ENCODE results near the gene GLCCI1.

The GLCCI1 gene

DNA sequence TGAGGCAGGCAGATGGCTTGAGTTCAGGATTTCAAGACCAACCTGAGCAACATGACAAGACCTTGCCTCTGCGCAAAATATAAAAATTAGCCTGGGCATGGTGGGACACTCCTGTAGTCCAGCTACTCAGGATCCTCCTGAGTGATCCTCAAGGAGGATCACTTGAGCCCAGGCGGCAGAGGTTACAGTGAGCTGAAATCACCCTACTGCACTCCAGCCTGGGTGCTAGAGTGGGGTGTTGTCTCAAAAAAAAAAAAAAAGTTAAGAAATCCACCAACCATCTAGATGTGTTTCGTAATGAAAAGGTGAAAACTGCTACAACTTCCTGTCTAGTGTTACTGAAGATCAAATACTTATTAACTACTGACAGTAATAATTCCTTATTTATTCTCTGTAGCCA, 8.1 kb downstream of the GLCCI1 start:
- no peaks in the 10 kb centered on the region for H3K27me3 ChIP-seq (ENCODE audit: insufficient read depth, low read length)
- H3K9ac ChIP-seq (ENCODE audit: low read depth, low read length): no peak overlapping the region
- H3K36me3 ChIP-seq (ENCODE audit: insufficient read depth, low read depth, low read length): no peaks in the 10 kb centered on the region
- H3K9me3 ChIP-seq (ENCODE audit: insufficient read depth, low read depth, low read length): no peaks in the 10 kb centered on the region
- no peak overlapping the region for H3K4me3 ChIP-seq (ENCODE audit: low read length)
- no peak overlapping the region for H3K27ac ChIP-seq (ENCODE audit: low read length)
- peaks cover 7% of the 10 kb centered on the region for H3K4me1 ChIP-seq (ENCODE audit: insufficient read depth, low read length)

DNA sequence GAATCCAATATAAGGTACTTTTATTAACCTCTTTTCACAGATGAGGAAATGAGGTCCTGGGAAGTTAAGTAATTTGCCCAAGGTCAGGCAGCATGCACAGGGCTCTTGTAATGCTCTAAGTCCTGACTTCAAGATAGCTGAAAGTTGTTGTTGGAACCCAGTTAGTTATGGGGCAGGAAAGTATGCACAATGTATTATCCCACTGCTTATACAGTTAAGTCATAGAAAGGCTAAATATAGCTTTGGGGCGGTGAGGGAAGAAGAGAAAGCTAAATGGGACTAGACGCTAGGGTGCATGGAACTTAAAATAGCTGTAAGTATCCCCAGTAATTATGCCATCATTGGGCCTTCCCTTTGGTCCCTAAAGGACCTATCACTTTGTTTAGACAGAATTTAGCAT, 9.2 kb downstream of the GLCCI1 start:
- no peaks in the 10 kb centered on the region for H3K4me1 ChIP-seq (ENCODE audit: insufficient read depth, low read length)
- H3K9ac ChIP-seq (ENCODE audit: low read depth, low read length): no peak overlapping the region
- H3K9me3 ChIP-seq (ENCODE audit: insufficient read depth, low read depth, low read length): no peaks in the 10 kb centered on the region
- no peak overlapping the region for H3K4me3 ChIP-seq (ENCODE audit: low read length)
- H3K27ac ChIP-seq (ENCODE audit: low read length): no peak overlapping the region
- H3K36me3 ChIP-seq (ENCODE audit: insufficient read depth, low read depth, low read length): no peaks in the 10 kb centered on the region
- H3K27me3 ChIP-seq (ENCODE audit: insufficient read depth, low read length): no peaks in the 10 kb centered on the region

DNA sequence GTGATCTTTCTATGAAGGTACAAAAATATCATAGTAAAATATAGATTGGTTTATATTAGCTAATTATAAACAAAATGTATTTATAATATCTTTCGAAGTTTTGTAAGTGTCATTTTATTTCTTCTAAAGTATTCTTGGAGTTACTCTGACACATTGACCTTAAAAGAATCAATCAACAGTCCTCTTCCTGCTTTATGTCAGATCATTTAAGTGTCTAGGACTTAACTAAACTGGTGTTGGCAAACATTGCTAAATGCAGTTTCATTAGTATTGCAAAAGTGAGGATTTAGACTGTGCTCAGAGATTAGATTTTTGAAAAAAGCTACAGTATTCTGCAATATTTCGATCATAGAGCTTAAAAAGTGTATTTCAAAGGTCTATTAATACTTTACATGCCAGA, 10.3 kb downstream of the GLCCI1 start:
- Histone ChIP-seq H3K27me3 (ENCODE audit: insufficient read depth, low read length) (no peaks in the 10 kb centered on the region), H3K4me1 (ENCODE audit: insufficient read depth, low read length) (no peaks in the 10 kb centered on the region), H3K36me3 (ENCODE audit: insufficient read depth, low read depth, low read length) (no peaks in the 10 kb centered on the region), H3K9me3 (ENCODE audit: insufficient read depth, low read depth, low read length) (no peaks in the 10 kb centered on the region), H3K4me3 (ENCODE audit: low read length) (no peak overlapping the region), H3K27ac (ENCODE audit: low read length) (no peak overlapping the region), H3K9ac (ENCODE audit: low read depth, low read length) (no peak overlapping the region)

DNA sequence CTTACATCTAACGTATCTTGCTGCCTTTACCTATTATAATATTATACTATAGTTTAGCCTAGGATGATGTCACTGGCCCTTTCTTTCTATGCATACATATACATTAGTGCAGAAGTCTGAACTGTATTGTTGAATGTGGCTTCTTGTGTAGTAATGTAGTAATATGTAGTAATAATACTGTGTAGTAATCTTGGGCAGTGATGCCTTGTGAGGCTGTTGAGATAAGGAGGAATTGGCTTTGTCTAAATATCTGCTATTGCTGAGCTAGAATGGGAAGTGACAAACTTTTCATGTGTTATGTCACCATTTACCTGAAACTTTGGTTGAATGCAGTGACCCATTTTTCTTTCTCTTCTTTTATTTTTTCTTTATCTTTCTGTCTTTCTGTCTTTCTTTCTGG, 11.0 kb downstream of the GLCCI1 start:
- Histone ChIP-seq H3K9me3 (ENCODE audit: insufficient read depth, low read depth, low read length) (no peaks in the 10 kb centered on the region), H3K4me1 (ENCODE audit: insufficient read depth, low read length) (no peaks in the 10 kb centered on the region), H3K27me3 (ENCODE audit: insufficient read depth, low read length) (no peaks in the 10 kb centered on the region), H3K9ac (ENCODE audit: low read depth, low read length) (no peak overlapping the region), H3K36me3 (ENCODE audit: insufficient read depth, low read depth, low read length) (no peaks in the 10 kb centered on the region), H3K27ac (ENCODE audit: low read length) (no peak overlapping the region), H3K4me3 (ENCODE audit: low read length) (no peak overlapping the region)

DNA sequence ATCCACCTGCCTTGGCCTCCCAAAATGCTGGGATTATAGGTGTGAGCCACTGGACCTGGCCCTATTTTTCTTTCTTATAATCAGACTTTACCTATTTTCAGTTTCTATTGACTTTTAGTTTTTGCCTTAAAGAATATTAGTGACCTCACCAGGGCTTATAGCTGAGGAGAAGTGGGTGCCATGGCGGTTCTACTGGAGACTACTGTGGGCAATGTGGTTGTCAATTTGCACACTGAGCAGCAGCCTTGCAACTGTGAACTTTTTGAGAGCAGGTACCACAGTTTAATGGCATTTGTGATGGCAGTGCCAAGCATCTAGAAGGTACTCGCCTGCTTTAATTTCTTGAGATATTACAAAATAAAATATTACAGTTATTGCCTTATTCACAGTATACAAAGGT, 11.5 kb downstream of the GLCCI1 start:
- Histone ChIP-seq H3K27ac (ENCODE audit: low read length) (no peak overlapping the region), H3K9ac (ENCODE audit: low read depth, low read length) (no peak overlapping the region), H3K27me3 (ENCODE audit: insufficient read depth, low read length) (no peaks in the 10 kb centered on the region), H3K4me1 (ENCODE audit: insufficient read depth, low read length) (peaks cover 3% of the 10 kb centered on the region; the same call in 1 of the 2 replicates), H3K36me3 (ENCODE audit: insufficient read depth, low read depth, low read length) (no peaks in the 10 kb centered on the region), H3K9me3 (ENCODE audit: insufficient read depth, low read depth, low read length) (no peaks in the 10 kb centered on the region), H3K4me3 (ENCODE audit: low read length) (no peak overlapping the region)

DNA sequence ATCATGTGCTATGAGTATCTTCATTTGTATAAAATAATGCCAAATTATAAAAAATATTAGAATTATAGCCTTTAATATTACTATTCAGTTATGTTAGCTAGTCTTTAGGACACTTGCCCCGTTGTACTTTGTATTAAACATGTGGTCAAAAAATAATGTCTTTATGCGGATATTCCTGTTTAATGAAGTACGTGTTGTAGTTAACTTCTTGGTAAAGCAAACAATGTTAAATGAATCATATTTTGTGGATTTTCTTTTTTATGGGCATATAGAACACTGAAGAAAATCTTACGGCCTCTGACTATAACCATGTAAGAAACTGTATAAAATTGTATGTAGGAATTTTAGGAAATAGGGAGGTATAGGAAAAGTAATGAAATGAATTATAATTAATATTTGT, 14.3 kb downstream of the GLCCI1 start:
- H3K27me3 ChIP-seq (ENCODE audit: insufficient read depth, low read length): no peaks in the 10 kb centered on the region
- no peaks in the 10 kb centered on the region for H3K9me3 ChIP-seq (ENCODE audit: insufficient read depth, low read depth, low read length)
- no peak overlapping the region for H3K27ac ChIP-seq (ENCODE audit: low read length)
- H3K9ac ChIP-seq (ENCODE audit: low read depth, low read length): no peak overlapping the region
- H3K4me1 ChIP-seq (ENCODE audit: insufficient read depth, low read length): peaks cover 5% of the 10 kb centered on the region; the same call in 1 of the 2 replicates
- no peaks in the 10 kb centered on the region for H3K36me3 ChIP-seq (ENCODE audit: insufficient read depth, low read depth, low read length)
- H3K4me3 ChIP-seq (ENCODE audit: low read length): no peak overlapping the region

DNA sequence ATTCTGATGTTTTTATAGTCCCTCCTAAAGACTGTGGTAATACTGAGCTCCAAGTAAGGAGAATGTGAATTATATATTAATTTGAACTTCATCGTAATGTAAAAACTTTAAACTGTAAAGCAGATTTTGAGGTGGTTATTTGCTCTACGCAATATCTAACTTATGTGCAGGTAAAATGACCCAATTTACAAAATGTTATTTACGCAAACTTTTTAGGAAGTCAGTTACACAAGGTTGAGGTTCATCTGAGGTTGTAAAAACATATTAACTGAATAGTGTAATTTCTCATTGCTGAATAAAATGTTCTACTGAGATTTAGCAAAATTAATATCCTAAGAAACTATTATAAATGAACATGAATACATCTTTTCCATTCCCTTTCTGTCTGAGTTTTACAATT, 15.8 kb downstream of the GLCCI1 start:
- Histone ChIP-seq H3K9ac (ENCODE audit: low read depth, low read length) (no peak overlapping the region), H3K36me3 (ENCODE audit: insufficient read depth, low read depth, low read length) (no peaks in the 10 kb centered on the region), H3K4me3 (ENCODE audit: low read length) (no peak overlapping the region), H3K27ac (ENCODE audit: low read length) (no peak overlapping the region), H3K4me1 (ENCODE audit: insufficient read depth, low read length) (peaks cover 5% of the 10 kb centered on the region; the same call in 1 of the 2 replicates), H3K27me3 (ENCODE audit: insufficient read depth, low read length) (no peaks in the 10 kb centered on the region), H3K9me3 (ENCODE audit: insufficient read depth, low read depth, low read length) (no peaks in the 10 kb centered on the region)

DNA sequence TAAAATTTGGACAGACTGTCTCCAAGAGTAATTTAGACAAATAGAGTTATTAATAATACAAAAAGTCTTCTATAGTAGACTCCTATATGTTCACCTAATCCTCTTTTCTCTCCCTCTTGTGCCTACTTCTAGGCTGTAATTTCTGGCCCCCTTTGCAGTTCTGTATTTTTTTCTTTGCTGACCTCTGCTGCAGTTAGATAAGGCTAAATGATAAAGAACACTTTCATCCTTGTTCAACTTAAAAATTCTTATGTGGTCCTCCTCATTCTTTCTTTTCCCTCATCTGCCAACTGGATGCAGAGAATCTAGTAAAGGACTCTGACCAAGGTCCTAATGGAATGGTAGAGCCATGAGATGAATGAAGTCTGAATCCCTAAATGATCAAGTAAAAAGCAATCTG, 20.1 kb downstream of the GLCCI1 start:
- H3K4me1 ChIP-seq (ENCODE audit: insufficient read depth, low read length): peaks cover 5% of the 10 kb centered on the region; the same call in 1 of the 2 replicates
- H3K4me3 ChIP-seq (ENCODE audit: low read length): no peak overlapping the region
- H3K9me3 ChIP-seq (ENCODE audit: insufficient read depth, low read depth, low read length): peaks cover 13% of the 10 kb centered on the region; the same call in 1 of the 2 replicates
- H3K9ac ChIP-seq (ENCODE audit: low read depth, low read length): no peak overlapping the region
- no peaks in the 10 kb centered on the region for H3K27me3 ChIP-seq (ENCODE audit: insufficient read depth, low read length)
- H3K27ac ChIP-seq (ENCODE audit: low read length): no peak overlapping the region
- H3K36me3 ChIP-seq (ENCODE audit: insufficient read depth, low read depth, low read length): no peaks in the 10 kb centered on the region

DNA sequence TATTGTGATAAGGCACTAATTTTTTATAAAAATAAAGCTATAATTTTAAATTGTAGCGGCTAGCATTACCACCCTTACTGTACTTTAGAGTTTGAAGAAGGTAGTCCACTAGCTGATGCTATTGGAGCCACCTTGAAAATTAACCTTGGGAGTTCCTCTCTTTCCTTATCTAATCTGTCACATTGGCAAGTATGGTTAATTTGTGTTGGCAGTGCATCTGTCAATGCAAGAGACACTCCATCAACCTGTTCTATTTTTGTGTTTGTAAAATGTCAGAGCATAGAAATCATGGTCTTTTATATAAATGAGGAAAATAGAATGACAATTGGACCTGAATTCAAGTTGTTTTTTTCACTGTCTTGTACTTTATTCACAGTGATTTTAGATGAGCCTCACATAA, 20.5 kb downstream of the GLCCI1 start:
- Histone ChIP-seq H3K4me3 (ENCODE audit: low read length) (no peak overlapping the region), H3K27ac (ENCODE audit: low read length) (no peak overlapping the region), H3K27me3 (ENCODE audit: insufficient read depth, low read length) (no peaks in the 10 kb centered on the region), H3K4me1 (ENCODE audit: insufficient read depth, low read length) (peaks cover 5% of the 10 kb centered on the region; the same call in 1 of the 2 replicates), H3K9ac (ENCODE audit: low read depth, low read length) (no peak overlapping the region), H3K9me3 (ENCODE audit: insufficient read depth, low read depth, low read length) (peaks cover 13% of the 10 kb centered on the region; the same call in 1 of the 2 replicates), H3K36me3 (ENCODE audit: insufficient read depth, low read depth, low read length) (no peaks in the 10 kb centered on the region)

DNA sequence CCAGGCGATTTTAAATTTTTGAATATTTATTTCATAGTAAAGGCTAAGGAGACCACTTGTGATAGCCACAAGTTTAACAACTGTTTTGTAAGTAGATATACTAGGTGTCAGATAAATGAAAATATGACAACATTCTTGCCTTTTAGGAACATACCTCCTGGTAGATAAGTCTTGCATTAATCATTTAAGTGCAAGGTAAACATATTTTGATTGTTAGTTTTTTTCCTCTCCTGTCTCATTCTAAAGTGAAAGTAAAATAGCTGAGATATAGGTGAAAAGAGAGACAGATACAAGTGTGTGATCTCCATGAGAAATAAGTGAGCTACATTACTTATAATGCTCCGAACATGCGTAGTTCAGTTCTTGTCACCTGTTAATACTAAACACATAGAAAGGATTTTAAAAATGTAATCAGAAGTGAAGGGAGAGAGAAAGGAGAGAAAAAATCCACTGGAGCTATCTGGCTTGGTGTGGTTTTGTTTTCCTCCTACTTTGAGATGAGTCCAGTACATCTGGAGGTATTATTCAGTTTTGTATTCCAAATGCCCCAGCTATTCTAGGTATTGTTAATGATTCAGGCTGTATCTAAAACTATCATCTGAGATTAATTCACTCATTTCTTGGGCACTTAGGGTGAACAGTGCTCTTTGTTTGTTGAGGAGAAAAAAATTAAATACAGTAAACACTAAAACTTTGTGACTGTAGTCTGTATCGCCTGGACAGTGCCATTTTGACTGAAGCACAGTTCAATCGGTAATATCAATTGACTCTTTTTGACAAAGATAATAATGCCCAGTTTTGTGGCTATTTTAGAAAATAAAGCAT, 21.2 kb downstream of the GLCCI1 start:
- Histone ChIP-seq H3K27ac (ENCODE audit: low read length) (no peak overlapping the region), H3K9ac (ENCODE audit: low read depth, low read length) (no peak overlapping the region), H3K36me3 (ENCODE audit: insufficient read depth, low read depth, low read length) (no peaks in the 10 kb centered on the region), H3K4me3 (ENCODE audit: low read length) (no peak overlapping the region), H3K4me1 (ENCODE audit: insufficient read depth, low read length) (peaks cover 5% of the 10 kb centered on the region; the same call in 1 of the 2 replicates), H3K27me3 (ENCODE audit: insufficient read depth, low read length) (no peaks in the 10 kb centered on the region), H3K9me3 (ENCODE audit: insufficient read depth, low read depth, low read length) (peaks cover 13% of the 10 kb centered on the region; the same call in 1 of the 2 replicates)

DNA sequence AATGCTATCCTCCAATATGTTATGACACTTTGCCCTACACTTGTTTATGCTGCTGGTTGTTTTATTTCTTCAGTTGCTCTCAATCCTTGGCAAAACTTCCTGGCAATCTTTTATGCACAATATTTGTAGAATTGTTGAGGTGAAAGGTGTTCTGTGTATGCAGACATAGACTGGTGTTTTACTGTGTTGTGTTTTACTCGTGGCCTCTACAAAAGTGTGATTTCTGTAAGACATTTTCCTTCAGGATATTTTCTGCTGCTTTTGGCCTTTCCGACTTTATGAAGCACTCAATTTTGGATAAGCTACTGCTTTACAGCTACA, 21.8 kb downstream of the GLCCI1 start:
- H3K9ac ChIP-seq (ENCODE audit: low read depth, low read length): no peak overlapping the region
- H3K27me3 ChIP-seq (ENCODE audit: insufficient read depth, low read length): no peaks in the 10 kb centered on the region
- H3K4me1 ChIP-seq (ENCODE audit: insufficient read depth, low read length): no peaks in the 10 kb centered on the region
- H3K36me3 ChIP-seq (ENCODE audit: insufficient read depth, low read depth, low read length): no peaks in the 10 kb centered on the region
- peaks cover 13% of the 10 kb centered on the region; the same call in 1 of the 2 replicates for H3K9me3 ChIP-seq (ENCODE audit: insufficient read depth, low read depth, low read length)
- H3K4me3 ChIP-seq (ENCODE audit: low read length): no peak overlapping the region
- no peak overlapping the region for H3K27ac ChIP-seq (ENCODE audit: low read length)

DNA sequence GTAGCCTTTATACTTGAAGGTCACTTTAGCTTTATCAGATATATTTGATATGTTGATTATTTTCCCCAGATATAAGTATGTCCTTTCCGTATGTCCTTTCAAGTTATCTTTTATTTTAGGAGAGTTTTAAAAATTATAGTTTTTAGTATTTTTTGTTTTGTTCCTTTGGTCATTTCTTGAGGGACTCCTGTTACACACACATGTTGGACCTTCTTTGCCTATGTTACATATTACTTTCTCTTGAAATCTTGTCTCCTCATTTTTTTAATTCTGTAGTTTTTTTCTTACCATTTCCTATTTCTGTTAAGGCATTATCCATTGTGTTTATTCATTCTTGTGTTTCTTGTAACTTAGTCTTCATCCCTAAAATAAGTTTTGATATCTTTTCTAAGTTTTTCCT, 23.9 kb downstream of the GLCCI1 start:
- Histone ChIP-seq H3K4me3 (ENCODE audit: low read length) (no peak overlapping the region), H3K36me3 (ENCODE audit: insufficient read depth, low read depth, low read length) (no peaks in the 10 kb centered on the region), H3K27ac (ENCODE audit: low read length) (no peak overlapping the region), H3K4me1 (ENCODE audit: insufficient read depth, low read length) (peaks cover 6% of the 10 kb centered on the region; the same call in 1 of the 2 replicates), H3K27me3 (ENCODE audit: insufficient read depth, low read length) (no peaks in the 10 kb centered on the region), H3K9ac (ENCODE audit: low read depth, low read length) (no peak overlapping the region), H3K9me3 (ENCODE audit: insufficient read depth, low read depth, low read length) (peaks cover 13% of the 10 kb centered on the region; the same call in 1 of the 2 replicates)

Data from iPS-20b (cell line).